GM12801 (cell line): ENCODE data around the gene ELP5.

ENCODE experiments used
- CTCF ChIP-seq: IDR thresholded peaks from one replicate; pipeline ENCODE4 v1.5.1; 2011; ENCODE audit warnings: control low read depth; ENCODE audit not compliant: insufficient read length; ENCODE audit errors: extremely low read depth

Gene ELP5

GRCh38 chr17:7225711-7226331 is 26.2 kb upstream of the ELP5 start:
- no peak for TF ChIP-seq CTCF

GRCh38 chr17:7226721-7227710 is 25.0 kb upstream of the ELP5 start:
- TF ChIP-seq CTCF, result no peak

GRCh38 chr17:7228920-7229319 is 23.1 kb upstream of the ELP5 start:
- no peak for TF ChIP-seq CTCF

- no peak for TF ChIP-seq CTCF
Observed at GRCh38 chr17:7229504-7229903, 22.5 kb upstream of the ELP5 start.

- TF ChIP-seq CTCF, result no peak
Observed at GRCh38 chr17:7232114-7232513, 19.9 kb upstream of the ELP5 start.

- no peak for TF ChIP-seq CTCF
Observed at GRCh38 chr17:7233701-7234082, 18.3 kb upstream of the ELP5 start.

GRCh38 chr17:7234083-7234951 is 17.7 kb upstream of the ELP5 start, which contains the start of gene DVL2:
Gene DVL2, minus strand, starts transcription at chr17:7234517. Its CDS starts 255 bp downstream, at chr17:7234262.
- no peak for TF ChIP-seq CTCF
